HCT116 (cell line): ENCODE measurements around the gene PEMT. TPM values are rescaled to one million over a fixed set of nuclear protein-coding genes. Genes with fewer than 3 reads are reported as not detected.

Experiments used
- ATAC-seq: fragments of 200-7000 bp; cut with Tn5 transposase; 2 replicates; pipeline ENCODE4 v1.9.1; 2020; ENCODE audit warnings: mild to moderate bottlenecking, moderate library complexity
- BruUV-seq: library from RNA; stranded (reverse); fragments of 400-500 nt; replicated peaks from 2 replicates; lab custom pipeline; 2021; lab: Mats Ljungman, UMichigan
- CTCF ChIA-PET: fragments of 300-600 bp; sonication (Branson Sonifier 250); formaldehyde crosslinking; loops from one replicate; lab custom pipeline; 2021; ENCODE audit warnings: antibody characterized with exemption; lab: Charles Lee
- POLR2A ChIA-PET: fragments of 300-600, 350-600 bp; sonication (Branson Sonifier 250); formaldehyde crosslinking; loops from one replicate; lab custom pipeline; 2021; ENCODE audit warnings: antibody characterized with exemption; lab: Charles Lee
- RAD21 ChIA-PET, 2 experiments: fragments of 300-600 bp; sonication (Branson Sonifier 250); formaldehyde crosslinking; loops; one replicate each; lab custom pipeline; 2023; ENCODE audit warnings: low total read pairs in 2 of 2; ENCODE audit not compliant: uncharacterized antibody in 2 of 2, unreplicated experiment in 2 of 2, low non-redundant PET in 1 of 2; lab: Charles Lee
- DNase-seq: peaks from one replicate; pipeline ENCODE4 v3.0.0-alpha.2; 2010; ENCODE audit warnings: low read depth, low spot score
- H2AFZ ChIP-seq: fragments of 200-600 bp; shearing (Covaris generic), sonication (generic); 2 replicates; pipeline ENCODE4 v1.6.1; 2017; ENCODE audit warnings: low read depth, mixed run types, mixed read lengths, antibody characterized with exemption, low read length; ENCODE audit not compliant: poor library complexity, severe bottlenecking
- H3K27ac ChIP-seq: 2 replicates; pipeline ENCODE4 v1.5.1; 2012; ENCODE audit warnings: low read depth, low read length
- H3K27me3 ChIP-seq: fragments of 200-600 bp; sonication (generic); 2 replicates; pipeline ENCODE4 v1.6.1; 2016; ENCODE audit warnings: mixed run types, low read length, mixed read lengths; ENCODE audit not compliant: insufficient read depth
- H3K36me3 ChIP-seq, 2 experiments: fragments of 200-500 bp in 1 of 2; fragments of 200-600 bp in 1 of 2; sonication (Bioruptor generic) in 1 of 2; sonication (generic) in 1 of 2; 2 replicates each; pipeline versions ENCODE4 v1.5.1 to v1.6.1; 2014 to 2016; ENCODE audit warnings: low read length in 2 of 2, inconsistent platforms in 1 of 2, mixed read lengths in 1 of 2, mixed run types in 1 of 2; ENCODE audit not compliant: insufficient read depth in 2 of 2, control insufficient read depth in 1 of 2
- H3K4me1 ChIP-seq, 2 experiments: fragments of 200-600 bp in 1 of 2; sonication (generic) in 1 of 2; 2 replicates each; pipeline versions ENCODE4 v1.5.1 to v1.6.1; 2012 to 2017; ENCODE audit warnings: low read length in 2 of 2, inconsistent platforms in 1 of 2, mild to moderate bottlenecking in 1 of 2, mixed read lengths in 1 of 2, mixed run types in 1 of 2, moderate library complexity in 1 of 2; ENCODE audit not compliant: insufficient read depth in 2 of 2, control insufficient read depth in 1 of 2
- H3K4me2 ChIP-seq: fragments of 200-600 bp; sonication (generic); 2 replicates; pipeline ENCODE4 v1.6.1; 2017; ENCODE audit warnings: mixed run types, low read length, mixed read lengths
- H3K4me3 ChIP-seq, 2 experiments: fragments of 200-600 bp in 1 of 2; sonication (generic) in 1 of 2; replicated peaks in 1 of 2; 2 replicates each; pipeline ENCODE4 v1.5.1; 2011 to 2016; ENCODE audit warnings: low read length in 2 of 2, control low read depth in 1 of 2, low read depth in 1 of 2, mild to moderate bottlenecking in 1 of 2, mixed read lengths in 1 of 2, mixed run types in 1 of 2
- H3K79me2 ChIP-seq: fragments of 200-600 bp; sonication (generic); 2 replicates; pipeline ENCODE4 v1.6.1; 2017; ENCODE audit warnings: mild to moderate bottlenecking, mixed run types, low read length, moderate library complexity, mixed read lengths; ENCODE audit not compliant: insufficient read depth
- H3K9ac ChIP-seq: fragments of 200-600 bp; sonication (generic); 2 replicates; pipeline ENCODE4 v1.6.1; 2016; ENCODE audit warnings: low read length, mixed read lengths
- H3K9me2 ChIP-seq: fragments of 200-600 bp; sonication (generic), shearing (Covaris generic); 2 replicates; pipeline ENCODE4 v1.6.1; 2017; ENCODE audit warnings: mixed run types, mild to moderate bottlenecking, moderate library complexity; ENCODE audit not compliant: insufficient read depth
- H3K9me3 ChIP-seq, 2 experiments: fragments of 200-500 bp in 1 of 2; fragments of 200-600 bp in 1 of 2; sonication (Bioruptor generic) in 1 of 2; sonication (generic) in 1 of 2; 2 replicates each; pipeline ENCODE4 v1.6.1; 2014 to 2017; ENCODE audit warnings: low read length in 2 of 2, mixed read lengths in 2 of 2, inconsistent platforms in 1 of 2, low read depth in 1 of 2, mild to moderate bottlenecking in 1 of 2, mixed run types in 1 of 2, moderate library complexity in 1 of 2; ENCODE audit not compliant: control insufficient read depth in 1 of 2, insufficient read depth in 1 of 2
- H4K20me1 ChIP-seq: fragments of 200-600 bp; sonication (generic), shearing (Covaris generic); 2 replicates; pipeline ENCODE4 v1.6.1; 2017; ENCODE audit warnings: mixed run types, mild to moderate bottlenecking, moderate library complexity; ENCODE audit not compliant: insufficient read depth
- CBX3 ChIP-seq: IDR thresholded peaks from 2 replicates; pipeline ENCODE4 v1.6.1; 2012; ENCODE audit warnings: low read depth
- CTCF ChIP-seq, 3 experiments: fragments of 200-600 bp in 1 of 3; sonication (generic) in 1 of 3; IDR thresholded peaks in 2 of 3; conservative IDR thresholded peaks in 1 of 3; 2 replicates each; pipeline ENCODE4 v1.5.1; 2012 to 2017; ENCODE audit warnings: low read depth in 2 of 3, low read length in 2 of 3, antibody characterized with exemption in 1 of 3, borderline replicate concordance in 1 of 3, control low read depth in 1 of 3, mild to moderate bottlenecking in 1 of 3, mixed read lengths in 1 of 3, mixed run types in 1 of 3, moderate library complexity in 1 of 3; ENCODE audit not compliant: insufficient read depth in 1 of 3
- EGR1 ChIP-seq: IDR thresholded peaks from 2 replicates; pipeline ENCODE4 v1.6.1; 2012; ENCODE audit warnings: low read depth
- FOSL1 ChIP-seq: IDR thresholded peaks from 2 replicates; pipeline ENCODE4 v1.6.1; 2012; ENCODE audit warnings: low read depth
- RAD21 ChIP-seq: IDR thresholded peaks from 2 replicates; pipeline ENCODE4 v1.6.1; 2012; ENCODE audit warnings: low read depth, mild to moderate bottlenecking
- REST ChIP-seq: IDR thresholded peaks from 2 replicates; pipeline ENCODE4 v1.6.1; 2012; ENCODE audit warnings: low read depth
- TCF7L2 ChIP-seq: IDR thresholded peaks from 2 replicates; pipeline ENCODE4 v1.7.0; 2011; ENCODE audit warnings: borderline replicate concordance, inconsistent platforms; ENCODE audit not compliant: insufficient read depth, insufficient read length; ENCODE audit errors: extremely low read depth
- ZBTB33 ChIP-seq: IDR thresholded peaks from 2 replicates; pipeline ENCODE4 v1.6.1; 2011; ENCODE audit warnings: mild to moderate bottlenecking, low read length, moderate library complexity; ENCODE audit not compliant: insufficient replicate concordance; ENCODE audit errors: extremely low read depth
- ZFX ChIP-seq: fragments of 450-650 bp; IDR thresholded peaks from 2 replicates; pipeline ENCODE4 v1.6.1; 2017
- intact Hi-C: fragments of 100-400 bp; cut with micrococcal nuclease; formaldehyde crosslinking; loops from 2 replicates; pipeline ENCODE4 v1.10.0; 2022
- total RNA-seq: library from RNA; stranded (reverse); gene quantifications from one replicate; pipeline ENCODE4 v1.2.1, GENCODE V29; 2021; ENCODE audit not compliant: unreplicated experiment

PEMT gene
- total RNA-seq, 1 experiment from 2014 or later = 52.1 TPM

- TF ChIP-seq REST (no peak), RAD21 (no peak)
These were observed 29.7 kb upstream of the PEMT start (continued) for GRCh38 chr17:17621254-17621653.

GRCh38 chr17:17613708-17614114, 22.2 kb upstream of the PEMT start:
- no peak overlapping the region for H3K9ac ChIP-seq
- intact Hi-C loops = no loop called here
- no peak overlapping the region for H2AFZ ChIP-seq
- H3K36me3 ChIP-seq = no peaks in the 10 kb centered on the region
- no peak overlapping the region for H3K27ac ChIP-seq
- peak; percentile 70 for DNase-seq
- no peak overlapping the region for H3K4me2 ChIP-seq
- ChIA-PET POLR2A (interaction anchor here (1.3 kb wide), 1 partner anchor 21 kb away, joined by 3 read pairs; no protein-coding TSS in a partner anchor), RAD21 (interaction anchor here in 1 of 2 experiments (1.0 kb wide), 1 partner anchor 28 kb away, joined by 3 read pairs; no protein-coding TSS in a partner anchor)
- ATAC-seq = peak; percentile 90
- H3K4me3 ChIP-seq = no peak overlapping the region
- H3K79me2 ChIP-seq = no peaks in the 10 kb centered on the region
- TF ChIP-seq EGR1 (no peak), ZBTB33 (no peak), RAD21 (peak; percentile 45), CTCF (IDR thresholded peaks at IDR 0.05 in 2 of 3, conservative IDR thresholded peaks at IDR 0.05 in 1 of 3; ENCODE audit: borderline replicate concordance in 1 of 3, insufficient read depth in 1 of 3, low read depth in 2 of 3, low read length in 2 of 3) (peak; percentile 37 to 71 (median 67); a peak in 5 of 6 replicates), ZFX (no peak), TCF7L2 (peak; percentile 76), CBX3 (peak; percentile 78; the same call in 1 of the 2 replicates), FOSL1 (no peak)
- TF ChIP-seq, all 23 proteins: peak for 4
- BruUV-seq = no TSS peak
- Histone ChIP-seq H3K4me1 (peaks cover 0 to 3% of the 10 kb centered on the region in 2 experiments; a peak in 1 of 4 replicates), H3K27me3 (no peaks in the 10 kb centered on the region), H3K9me3 (no peaks in the 10 kb centered on the region; a peak in 1 of 4 replicates), H4K20me1 (no peaks in the 10 kb centered on the region), H3K9me2 (no peaks in the 10 kb centered on the region)
- CTCF ChIA-PET = interaction anchor here (0.9 to 1.1 kb wide), 5 partner anchors 9 to 622 kb away, joined by 3 to 7 read pairs (median 4); no protein-coding TSS in a partner anchor
